Breast epithelium (tissue), 4 donors: ENCODE data around the gene GRM1. TPM values are rescaled to one million over a fixed set of nuclear protein-coding genes. Genes with fewer than 3 reads are reported as not detected.

Experiments used
- DNase-seq, 2 donors: peaks; one replicate each; pipeline ENCODE4 v3.0.0-alpha.2; 2019; ENCODE audit warnings: low spot score in 2 of 2
- H3K27ac ChIP-seq, 2 donors: fragments of 200-600 bp; sonication (generic) in 1 of 2; one replicate each; pipeline ENCODE4 v1.5.1; 2016 to 2019; ENCODE audit warnings: mild to moderate bottlenecking in 1 of 2
- H3K27me3 ChIP-seq, 2 donors: fragments of 200-600 bp; sonication (generic) in 1 of 2; one replicate each; pipeline versions ENCODE4 v1.5.1 to v1.6.0; 2017 to 2019; ENCODE audit warnings: control low read depth in 1 of 2, mild to moderate bottlenecking in 1 of 2
- H3K36me3 ChIP-seq: fragments of 200-600 bp; one replicate; pipeline ENCODE4 v1.5.1; 2019
- H3K4me1 ChIP-seq, 2 donors: fragments of 200-600 bp; sonication (generic); one replicate each; pipeline ENCODE4 v1.5.1; 2016 to 2019; ENCODE audit warnings: control low read depth in 1 of 2
- H3K4me3 ChIP-seq, 3 donors: fragments of 200-600 bp; sonication (generic); 1 replicate in 2 of 3; 2 replicates in 1 of 3; pipeline ENCODE4 v1.5.1; 2016 to 2019; ENCODE audit warnings: mild to moderate bottlenecking in 3 of 3, moderate library complexity in 2 of 3
- H3K9me3 ChIP-seq, 2 donors: fragments of 200-600 bp; sonication (generic) in 1 of 2; one replicate each; pipeline ENCODE4 v1.5.1; 2016 to 2019; ENCODE audit warnings: control low read depth in 1 of 2
- CTCF ChIP-seq, 3 donors: fragments of 450-650 bp; IDR thresholded peaks; one replicate each; pipeline ENCODE4 v1.5.1; 2016 to 2017; ENCODE audit warnings: antibody characterized with exemption in 3 of 3, mild to moderate bottlenecking in 3 of 3, moderate library complexity in 3 of 3
- POLR2A ChIP-seq: fragments of 450-650 bp; IDR thresholded peaks from one replicate; pipeline ENCODE4 v1.6.1; 2016; ENCODE audit warnings: antibody characterized with exemption, mild to moderate bottlenecking, moderate library complexity
- POLR2AphosphoS5 ChIP-seq, 3 donors: sonication (generic); formaldehyde crosslinking; IDR thresholded peaks; one replicate each; pipeline ENCODE4 v1.6.1; 2017; ENCODE audit warnings: antibody characterized with exemption in 3 of 3
- intact Hi-C: fragments of 100-400 bp; cut with DNase I; formaldehyde crosslinking; loops from one replicate; pipeline ENCODE4 v1.15.1; 2023; ENCODE audit warnings: low total_unique reads
- total RNA-seq, 3 donors: library from RNA; depleted of rRNA; stranded (reverse); fragments of >200 nt; gene quantifications; one replicate each; pipeline ENCODE4 v1.1.0, GENCODE V29; 2016

The GRM1 gene
- total RNA-seq, 3 donors from 2014 or later: 0.15 to 0.16 TPM; not detected in 1

DNA sequence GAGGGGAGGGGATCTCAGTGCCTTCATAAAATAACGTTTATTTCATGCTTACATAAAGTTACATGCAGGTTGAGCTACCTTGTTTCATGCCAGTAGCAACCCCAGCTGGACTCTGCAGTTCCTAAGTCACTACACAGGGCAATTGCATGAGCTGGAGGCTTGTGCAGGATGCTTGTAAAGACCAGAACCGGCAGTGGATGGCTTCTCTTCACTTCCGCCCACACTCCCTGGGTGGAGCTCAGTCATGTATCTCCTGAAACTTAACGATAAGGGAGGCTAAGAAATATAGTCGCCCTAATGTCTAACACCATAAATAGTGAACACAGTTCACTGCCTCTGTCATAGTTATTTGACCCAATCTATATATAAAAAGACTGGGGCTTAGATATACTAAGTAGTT is 415.3 kb downstream of the GRM1 start:
- no peak for DNase-seq
- no peaks in the 10 kb centered on the region for H3K27me3 ChIP-seq
- TF ChIP-seq POLR2AphosphoS5 (IDR thresholded peaks at IDR 0.05) (no peak), CTCF (IDR thresholded peaks at IDR 0.05) (no peak), POLR2A (no peak)
- no peak overlapping the region for H3K4me3 ChIP-seq
- H3K27ac ChIP-seq: no peak overlapping the region
- H3K4me1 ChIP-seq: no peaks in the 10 kb centered on the region
- intact Hi-C loops: no loop called here
- H3K36me3 ChIP-seq: no peaks in the 10 kb centered on the region
- peaks cover 0 to 10% of the 10 kb centered on the region in 2 donors for H3K9me3 ChIP-seq

DNA sequence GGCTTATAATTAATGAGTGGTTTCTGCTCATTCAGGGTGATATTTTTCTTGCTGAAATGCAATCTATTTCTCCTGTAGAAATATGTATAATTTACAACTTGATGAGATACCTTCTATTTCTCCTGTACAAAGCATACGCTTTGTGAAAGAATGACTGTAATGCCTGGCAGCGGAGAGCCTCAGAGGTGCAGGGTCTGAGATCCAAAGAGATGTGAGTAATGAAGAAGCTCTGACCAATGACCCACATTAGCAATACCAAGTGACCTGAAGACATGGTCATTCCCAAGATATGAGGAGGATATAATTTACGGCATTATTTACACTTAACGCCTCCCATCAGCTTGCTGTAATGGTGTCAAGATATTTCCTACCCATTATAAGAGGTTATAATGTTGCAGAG is 416.4 kb downstream of the GRM1 start:
- DNase-seq: no peak
- no peak for TF ChIP-seq POLR2AphosphoS5 (IDR thresholded peaks at IDR 0.05)
- TF ChIP-seq POLR2A: no peak
- no peak for TF ChIP-seq CTCF (IDR thresholded peaks at IDR 0.05)
- H3K4me1 ChIP-seq: no peaks in the 10 kb centered on the region
- no peak overlapping the region for H3K27ac ChIP-seq
- no peaks in the 10 kb centered on the region for H3K27me3 ChIP-seq
- H3K9me3 ChIP-seq: peaks cover 0 to 16% of the 10 kb centered on the region in 2 donors
- intact Hi-C loops: no loop called here
- H3K4me3 ChIP-seq: no peak overlapping the region
- no peaks in the 10 kb centered on the region for H3K36me3 ChIP-seq

- Histone ChIP-seq H3K4me1 (no peaks in the 10 kb centered on the region), H3K9me3 (peaks cover 1 to 24% of the 10 kb centered on the region in 2 donors), H3K36me3 (no peaks in the 10 kb centered on the region), H3K27ac (no peak overlapping the region), H3K4me3 (no peak overlapping the region), H3K27me3 (no peaks in the 10 kb centered on the region)
- no peak for DNase-seq
- TF ChIP-seq POLR2A (no peak), CTCF (IDR thresholded peaks at IDR 0.05) (no peak), POLR2AphosphoS5 (IDR thresholded peaks at IDR 0.05) (no peak)
- intact Hi-C loops: no loop called here
Measured at GRCh38 chr6:146456886-146457285, 428.0 kb downstream of the GRM1 start.

GRCh38 chr6:146460941-146461340 is 432.1 kb downstream of the GRM1 start:
- H3K4me1 ChIP-seq: no peaks in the 10 kb centered on the region
- no peak for DNase-seq
- no peak overlapping the region for H3K27ac ChIP-seq
- no peak overlapping the region for H3K4me3 ChIP-seq
- peaks cover 4 to 27% of the 10 kb centered on the region in 2 donors for H3K9me3 ChIP-seq
- TF ChIP-seq CTCF (IDR thresholded peaks at IDR 0.05) (no peak), POLR2AphosphoS5 (IDR thresholded peaks at IDR 0.05) (no peak), POLR2A (no peak)
- intact Hi-C loops: no loop called here
- H3K36me3 ChIP-seq: no peaks in the 10 kb centered on the region
- H3K27me3 ChIP-seq: no peaks in the 10 kb centered on the region

DNA sequence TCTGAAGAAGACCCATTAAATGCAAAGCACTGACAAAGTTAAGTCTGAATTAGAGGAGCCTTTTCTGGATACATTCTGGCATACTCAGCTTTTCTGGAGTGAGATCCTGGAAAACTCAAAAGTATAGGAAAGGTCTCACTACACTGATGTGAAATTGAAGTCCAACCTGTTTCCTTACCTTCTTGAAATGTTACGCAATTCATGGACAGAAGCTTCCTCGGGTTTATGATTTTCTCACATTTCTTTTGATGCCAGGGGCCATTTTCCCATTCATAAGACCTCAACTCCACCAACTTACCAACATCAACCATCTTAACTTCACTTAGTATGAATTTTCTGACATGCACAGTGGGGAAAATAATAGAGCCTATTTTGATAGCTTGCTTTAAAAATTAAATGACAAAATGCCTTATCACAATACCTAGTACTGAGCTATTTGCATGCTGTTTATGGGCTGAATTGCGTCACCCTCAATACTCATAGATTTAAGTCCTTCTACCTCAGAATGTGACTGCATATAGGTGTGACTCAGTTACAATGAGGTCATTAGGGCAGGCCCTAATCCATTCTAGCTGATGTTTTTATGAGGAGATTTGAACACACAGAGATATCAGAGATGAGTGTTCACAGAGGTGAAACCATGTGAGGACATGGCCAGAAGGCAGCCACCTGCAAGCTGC is 441.4 kb downstream of the GRM1 start:
- H3K4me1 ChIP-seq: no peaks in the 10 kb centered on the region
- intact Hi-C loops: loop anchor here (2.0 kb wide), 1 partner anchor 69 kb away; no protein-coding TSS in a partner anchor

More for the DNA sequence above, 441.4 kb downstream of the GRM1 start:
- Histone ChIP-seq H3K9me3 (no peaks in the 10 kb centered on the region), H3K27me3 (no peaks in the 10 kb centered on the region), H3K4me3 (no peak overlapping the region), H3K36me3 (no peaks in the 10 kb centered on the region), H3K27ac (no peak overlapping the region)
- TF ChIP-seq POLR2AphosphoS5 (IDR thresholded peaks at IDR 0.05) (no peak), CTCF (IDR thresholded peaks at IDR 0.05) (no peak), POLR2A (no peak)
- no peak for DNase-seq
